ENCODE results near the gene KAZN.

KAZN gene

DNA sequence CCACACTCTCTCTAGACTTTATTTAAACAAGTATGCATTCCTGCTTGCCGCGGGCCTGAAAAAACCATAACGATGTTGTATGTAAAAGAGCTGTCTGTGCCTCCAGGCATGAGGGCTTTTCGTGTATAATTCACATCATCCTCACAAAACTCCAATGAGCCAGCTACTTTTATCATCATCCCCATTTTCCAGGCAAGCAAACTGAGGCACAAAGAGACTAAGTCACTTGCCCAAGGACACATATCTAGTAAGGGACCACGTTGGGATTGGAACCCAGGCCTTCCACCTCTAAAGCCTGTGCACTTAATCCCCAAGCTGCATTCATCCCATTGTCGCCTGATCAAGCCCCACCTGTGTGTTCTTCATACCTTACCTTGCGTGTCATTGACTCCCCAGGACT is 226.9 kb downstream of the KAZN start:
- DNase-seq (ENCODE audit: low read depth in 2 of 2), result no peak

DNA sequence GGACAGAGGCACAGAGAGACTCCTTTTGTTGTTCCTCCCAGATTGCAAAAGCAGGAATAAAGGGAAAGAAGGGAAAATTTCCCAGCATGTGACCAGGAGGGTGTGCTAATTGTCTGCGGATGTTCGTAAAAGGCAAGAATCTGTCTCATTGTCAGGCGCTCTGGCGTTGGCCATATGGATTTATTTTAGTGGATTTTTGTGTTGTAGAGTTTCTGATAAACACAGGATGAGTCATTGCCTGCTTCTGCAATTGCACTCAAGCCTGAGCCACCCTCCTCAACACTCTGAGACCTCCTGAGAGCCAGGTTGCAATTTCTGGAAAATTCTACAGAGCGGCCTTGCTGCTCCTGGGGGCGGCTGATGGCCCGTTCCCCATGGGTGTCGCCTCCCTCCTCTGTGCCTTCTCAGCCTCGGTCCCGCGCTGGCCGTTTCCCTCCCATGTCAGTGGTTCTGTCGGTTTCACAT is 227.7 kb downstream of the KAZN start:
- no peak for DNase-seq (ENCODE audit: low read depth in 2 of 2)

DNA sequence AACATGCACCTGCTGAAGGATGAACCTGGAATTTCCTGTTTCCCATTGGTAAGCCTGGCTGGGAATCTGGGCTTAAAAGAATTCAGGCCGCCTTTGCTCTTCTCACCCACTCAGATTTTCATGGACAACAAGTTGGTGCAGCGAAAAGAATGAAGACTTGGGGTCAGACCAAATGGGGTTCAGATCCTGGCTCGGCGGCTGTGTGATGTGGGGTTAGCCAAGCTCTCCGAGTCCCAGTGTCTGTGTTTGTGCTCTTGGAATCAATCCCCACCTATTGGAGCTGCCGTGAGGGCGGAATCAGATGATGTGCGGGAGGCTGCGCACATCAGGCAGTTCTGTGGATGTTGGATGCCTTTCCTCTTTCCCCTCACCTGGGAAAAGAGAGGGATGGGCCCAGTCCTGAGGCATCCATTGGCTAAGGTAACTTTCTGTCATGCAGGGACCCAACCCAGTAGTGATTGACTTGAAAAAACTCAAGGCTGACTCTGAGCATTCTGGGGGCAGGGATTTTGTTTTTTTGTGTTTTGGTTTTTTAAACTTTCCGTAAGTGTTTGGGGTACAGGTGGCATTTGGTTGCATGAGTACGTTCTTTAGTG is 228.3 kb downstream of the KAZN start:
- no peak for DNase-seq (ENCODE audit: low read depth in 2 of 2)

DNA sequence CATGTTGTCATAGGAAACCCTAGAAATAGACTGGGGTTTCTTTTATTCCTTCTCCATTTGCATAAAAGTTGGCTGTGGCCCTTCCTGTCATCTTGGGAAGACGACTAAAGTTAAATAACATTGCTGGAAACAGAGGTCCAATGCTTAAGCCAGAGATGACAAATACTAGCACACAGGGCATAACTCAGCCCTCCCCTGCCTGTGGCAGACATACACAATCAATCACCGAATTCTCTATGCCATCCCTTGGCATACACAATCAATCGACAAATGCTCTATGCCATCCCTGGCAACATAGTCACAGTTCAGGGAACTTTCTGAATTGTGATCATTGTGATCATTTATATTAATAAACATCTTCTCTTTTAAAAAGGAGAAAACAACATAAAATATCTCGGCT is 229.4 kb downstream of the KAZN start:
- no peak for DNase-seq (ENCODE audit: low read depth in 2 of 2)

DNA sequence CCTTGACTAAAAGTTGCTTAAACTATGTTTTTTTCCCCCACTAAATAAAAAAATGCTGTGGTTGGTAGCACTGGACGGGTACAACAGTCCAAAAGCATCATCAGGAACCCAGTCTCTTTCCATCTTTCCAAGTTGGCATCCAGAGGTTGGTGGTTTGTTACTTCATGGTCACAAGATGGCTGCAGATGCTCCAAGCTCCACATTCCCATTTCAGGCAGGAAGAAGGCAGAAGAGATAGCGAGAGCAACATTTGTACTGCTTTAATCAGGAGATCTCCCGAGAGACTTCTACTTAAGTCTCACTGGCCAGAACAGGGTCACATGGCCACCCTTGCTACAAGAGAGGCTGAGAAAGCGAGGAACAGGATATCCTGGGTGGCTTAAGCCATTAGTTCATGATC is 230.2 kb downstream of the KAZN start:
- DNase-seq (ENCODE audit: low read depth in 2 of 2), result no peak

DNA sequence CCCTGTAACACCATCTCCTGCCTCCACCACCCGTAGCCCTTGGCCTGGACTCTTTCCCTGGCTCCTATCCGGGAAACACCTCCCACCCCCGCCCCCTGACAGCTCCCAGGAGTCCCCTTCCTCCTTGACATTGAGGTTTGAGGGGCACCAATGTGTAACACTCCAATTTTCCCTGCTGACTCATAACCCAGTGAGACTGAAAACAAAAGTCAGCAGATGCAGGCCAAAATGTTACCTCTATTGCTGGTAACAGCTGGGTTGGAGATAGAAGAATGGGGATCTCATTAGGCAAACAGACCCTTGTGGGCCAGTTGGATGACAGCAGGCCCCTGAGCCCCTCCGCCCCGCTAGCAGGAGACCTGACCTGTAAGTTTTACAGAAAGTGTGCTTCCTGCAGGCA is 237.2 kb downstream of the KAZN start:
- no peak for DNase-seq (ENCODE audit: low read depth in 2 of 2)

DNA sequence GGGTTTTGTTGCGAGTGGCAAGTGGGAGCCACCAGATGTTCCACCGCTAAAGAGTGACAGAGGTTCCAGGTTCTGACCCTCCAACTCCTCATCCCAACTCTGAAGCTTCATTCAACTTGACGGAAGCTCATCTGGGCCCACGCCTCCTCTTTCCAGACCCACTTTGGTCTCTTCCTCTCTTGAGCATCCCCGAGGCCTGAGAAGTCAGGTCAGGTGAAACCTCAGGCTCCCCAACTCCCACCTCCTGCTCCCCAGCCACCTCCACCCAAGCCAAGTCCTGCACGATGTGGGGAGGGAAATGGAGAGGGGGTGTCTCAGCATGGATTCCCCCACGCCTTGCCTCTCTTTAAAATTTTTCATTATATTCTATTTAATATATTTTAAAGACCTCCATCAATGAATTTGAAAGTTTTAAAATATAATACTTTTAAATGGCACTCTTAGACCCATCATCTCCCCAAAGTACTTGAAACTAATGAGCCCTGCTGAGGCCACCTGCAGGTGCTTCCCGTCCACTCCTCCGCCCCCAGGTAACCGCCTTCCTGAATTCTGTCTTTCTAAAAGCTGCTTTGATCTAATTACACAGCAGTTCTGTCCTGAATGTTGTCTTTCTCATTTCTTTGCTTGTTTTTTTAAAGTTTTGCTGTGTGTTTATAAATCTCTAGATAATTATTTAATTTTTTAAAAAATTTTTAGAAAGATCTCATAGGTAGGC is 238.1 kb downstream of the KAZN start:
- no peak for DNase-seq (ENCODE audit: low read depth in 2 of 2)

DNA sequence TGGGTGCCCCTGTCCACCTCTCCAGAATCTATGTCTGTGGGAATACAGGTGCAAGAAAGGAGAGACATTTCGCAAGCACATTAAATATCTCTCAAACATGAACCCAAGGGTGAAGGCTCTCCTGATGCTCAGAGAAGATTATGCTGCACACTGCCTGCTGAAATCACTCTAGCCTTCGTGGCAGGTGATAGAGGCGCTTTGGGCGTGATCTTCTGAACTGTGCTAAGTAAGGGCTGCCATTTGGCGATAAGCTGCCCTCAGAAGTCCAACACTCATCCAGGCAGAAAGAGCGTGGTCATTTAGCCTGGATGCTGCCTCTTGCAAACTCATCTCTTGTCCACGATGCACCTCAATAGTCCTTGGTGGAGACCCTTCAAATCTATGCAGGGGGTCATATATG is 241.9 kb downstream of the KAZN start:
- no peak for DNase-seq (ENCODE audit: low read depth in 2 of 2)

DNA sequence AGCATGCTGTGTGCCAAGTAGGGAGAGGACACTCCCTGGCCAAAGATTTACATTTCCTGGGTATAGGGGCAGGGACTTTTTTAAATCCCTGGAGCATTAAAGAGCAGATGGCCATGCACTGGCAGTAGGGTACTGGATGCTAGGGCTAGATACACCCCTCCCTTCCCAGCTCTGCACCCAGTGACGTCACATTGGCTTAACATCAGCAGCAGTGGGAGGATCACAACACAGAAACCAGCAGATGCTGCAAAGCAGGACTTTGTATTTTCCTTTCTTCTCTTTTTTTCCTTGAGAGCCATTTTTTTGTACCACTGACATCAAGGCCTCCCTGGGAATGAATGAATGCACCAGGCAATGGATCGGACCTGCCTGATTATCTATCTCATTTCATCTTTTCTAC is 243.0 kb downstream of the KAZN start:
- DNase-seq (ENCODE audit: low read depth in 2 of 2), result no peak

DNA sequence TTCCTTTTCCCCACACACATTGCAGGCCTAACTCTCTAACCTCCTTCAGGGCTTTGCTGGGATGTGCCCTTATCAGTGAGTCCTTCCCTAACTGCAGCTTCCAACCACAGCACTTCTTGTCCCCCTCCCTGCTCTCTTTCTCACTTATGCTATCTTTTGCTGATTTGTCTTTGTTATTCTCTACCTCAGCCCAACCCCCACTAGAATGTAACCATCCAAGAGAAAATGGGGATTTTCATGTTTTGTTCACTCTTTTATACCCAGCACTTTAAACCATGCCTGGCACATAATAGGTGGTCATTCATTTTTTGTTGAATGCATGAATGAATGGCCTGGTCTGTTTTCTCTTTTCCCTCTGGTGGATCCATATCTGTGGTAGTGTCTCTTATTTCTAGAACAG is 243.5 kb downstream of the KAZN start:
- DNase-seq (ENCODE audit: low read depth in 2 of 2), result no peak

DNA sequence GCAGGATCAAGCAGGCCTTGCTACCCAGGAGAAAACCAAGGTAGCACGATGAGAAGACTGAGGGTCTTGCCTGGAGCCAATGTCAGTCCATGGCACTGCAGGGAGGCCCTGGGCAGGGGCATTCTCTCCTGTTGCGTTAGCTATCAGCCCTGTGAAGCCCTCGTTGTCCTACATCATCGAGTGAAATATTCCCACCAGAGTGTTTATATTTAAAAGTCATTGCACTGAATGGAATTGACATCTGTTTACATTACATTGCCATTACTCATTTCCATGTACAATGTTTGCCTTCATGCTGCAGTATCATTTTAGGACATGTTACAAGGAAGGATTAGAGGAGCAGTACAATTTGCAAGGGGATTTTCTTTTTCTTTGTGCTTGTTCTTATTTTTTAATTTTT is 243.9 kb downstream of the KAZN start:
- no peak for DNase-seq (ENCODE audit: low read depth in 2 of 2)

DNA sequence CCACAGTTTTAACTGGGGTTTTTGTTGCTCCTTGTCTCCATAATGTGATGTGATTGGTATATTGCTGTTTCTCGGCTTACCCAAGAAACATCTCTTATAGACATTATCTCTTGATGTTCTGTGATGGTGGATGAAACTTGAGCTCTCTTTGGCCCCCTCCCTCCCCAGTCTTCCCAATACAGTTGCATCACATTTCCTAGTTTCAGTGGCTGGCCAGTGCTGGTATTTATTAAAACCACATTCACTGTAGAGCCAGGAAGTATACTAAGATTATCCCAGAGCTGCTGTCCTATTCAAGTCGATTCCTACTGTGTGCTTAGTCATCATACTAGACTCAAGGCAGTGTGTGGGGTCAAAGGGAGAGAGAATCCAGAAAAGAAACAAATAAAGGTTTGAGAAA is 244.4 kb downstream of the KAZN start:
- DNase-seq (ENCODE audit: low read depth in 2 of 2), result no peak

DNA sequence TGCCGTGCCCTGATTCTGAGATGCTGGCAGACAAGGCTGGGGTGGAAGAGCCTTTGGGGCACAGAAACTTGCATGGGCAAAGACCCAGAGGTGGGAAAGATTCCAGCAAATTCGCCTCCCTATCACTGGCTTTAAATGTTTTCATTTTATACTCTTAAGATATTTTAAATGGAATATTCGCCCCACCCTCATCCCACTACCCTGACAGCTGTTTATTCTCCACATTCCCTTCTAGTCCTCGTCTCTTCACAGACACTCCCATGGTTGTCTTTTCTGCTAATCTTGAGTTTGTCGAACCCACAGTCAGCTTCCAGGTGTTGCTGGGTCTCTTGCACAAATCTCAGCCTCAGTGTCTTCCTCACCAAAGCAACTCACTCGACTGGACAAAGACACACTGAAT is 245.0 kb downstream of the KAZN start:
- no peak for DNase-seq (ENCODE audit: low read depth in 2 of 2)

DNA sequence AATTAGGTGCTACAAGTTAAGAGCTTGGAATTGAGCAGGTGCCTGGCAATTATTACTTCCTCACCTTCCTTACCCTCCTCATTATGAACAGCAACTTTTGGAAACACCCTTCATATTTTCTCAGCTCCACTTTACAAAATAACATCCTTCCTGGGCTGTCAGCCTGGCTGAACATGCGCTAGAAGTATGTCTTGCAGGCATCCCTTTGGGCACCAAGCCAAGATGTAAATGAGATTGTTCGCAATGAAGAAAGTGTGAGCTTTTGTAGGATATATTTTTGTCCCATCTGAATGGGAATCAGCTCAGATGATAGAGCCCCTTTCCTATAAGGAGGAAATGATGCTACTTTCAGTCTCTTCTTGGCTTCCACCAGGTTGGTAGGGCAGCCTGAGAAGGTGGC is 245.9 kb downstream of the KAZN start:
- no peak for DNase-seq (ENCODE audit: low read depth in 2 of 2)

DNA sequence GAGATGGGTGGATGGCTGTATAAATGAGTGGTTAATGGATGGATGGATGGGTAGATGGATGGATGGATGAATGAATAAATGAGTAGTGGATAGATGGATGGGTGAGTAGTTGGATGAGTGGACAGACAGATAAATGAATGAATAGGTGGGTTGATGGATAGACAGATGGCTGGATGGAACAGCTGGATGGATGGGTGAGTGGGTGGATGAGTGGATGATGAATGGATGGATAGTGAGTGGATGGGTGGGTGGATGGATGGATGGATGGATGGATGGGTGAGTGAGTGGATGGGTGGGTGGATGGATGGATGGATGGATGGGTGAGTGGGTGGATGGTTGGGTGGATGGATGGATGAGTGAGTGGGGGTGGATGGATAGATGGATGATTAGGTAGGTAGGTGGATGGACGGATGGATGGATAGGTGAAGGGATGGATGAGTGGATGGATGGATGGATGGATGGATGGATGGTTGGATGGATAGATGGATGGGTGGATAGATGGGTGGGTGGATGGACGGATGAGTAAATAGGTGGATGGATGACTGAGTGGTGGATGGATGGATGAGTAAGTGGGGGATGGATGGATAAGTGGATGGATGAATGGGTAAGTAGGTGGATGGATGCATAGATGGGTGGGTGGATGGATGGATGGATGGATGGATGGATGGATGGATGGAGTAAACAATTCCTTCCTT is 246.6 kb downstream of the KAZN start:
- no peak for DNase-seq (ENCODE audit: low read depth in 2 of 2)

DNA sequence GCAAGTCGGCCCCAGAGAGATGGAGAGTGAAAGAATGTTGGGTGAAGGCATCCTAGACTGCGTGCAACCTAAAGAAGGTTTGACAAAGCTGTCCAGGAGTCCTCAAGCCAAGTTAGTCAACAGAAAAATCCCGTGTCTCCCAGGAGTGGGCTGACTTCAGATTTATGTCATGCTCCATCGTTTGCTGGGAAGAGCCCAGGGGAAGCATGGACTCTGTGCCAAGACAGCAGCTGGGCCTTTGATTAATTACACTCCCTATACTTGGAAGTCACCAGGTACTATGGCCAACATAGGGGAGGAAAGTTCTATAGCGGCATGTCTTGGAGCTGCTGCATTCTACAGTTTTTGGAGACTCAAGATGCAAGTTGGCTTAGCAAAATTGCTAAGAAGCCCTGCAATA is 247.4 kb downstream of the KAZN start:
- DNase-seq (ENCODE audit: low read depth in 2 of 2), result no peak

DNA sequence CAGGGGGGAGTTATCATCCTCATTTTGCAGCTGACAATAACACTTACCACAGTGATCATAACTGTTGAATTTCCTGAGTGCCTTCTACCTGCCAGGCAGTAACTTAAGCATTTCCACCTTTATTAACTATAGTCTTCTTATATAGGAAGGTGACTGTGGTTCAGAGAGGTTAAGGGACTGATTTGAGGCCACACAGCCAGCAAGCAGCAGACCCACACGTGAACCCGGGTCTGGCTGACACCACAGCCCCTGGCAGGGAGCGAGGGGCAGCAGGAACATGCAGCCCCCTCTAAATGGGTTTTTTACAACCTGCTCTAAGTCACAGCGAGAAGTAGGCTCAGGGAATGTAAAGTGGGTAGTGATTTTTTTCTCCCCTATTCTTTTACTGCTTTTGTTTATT is 248.2 kb downstream of the KAZN start:
- DNase-seq (ENCODE audit: low read depth in 2 of 2), result no peak

DNA sequence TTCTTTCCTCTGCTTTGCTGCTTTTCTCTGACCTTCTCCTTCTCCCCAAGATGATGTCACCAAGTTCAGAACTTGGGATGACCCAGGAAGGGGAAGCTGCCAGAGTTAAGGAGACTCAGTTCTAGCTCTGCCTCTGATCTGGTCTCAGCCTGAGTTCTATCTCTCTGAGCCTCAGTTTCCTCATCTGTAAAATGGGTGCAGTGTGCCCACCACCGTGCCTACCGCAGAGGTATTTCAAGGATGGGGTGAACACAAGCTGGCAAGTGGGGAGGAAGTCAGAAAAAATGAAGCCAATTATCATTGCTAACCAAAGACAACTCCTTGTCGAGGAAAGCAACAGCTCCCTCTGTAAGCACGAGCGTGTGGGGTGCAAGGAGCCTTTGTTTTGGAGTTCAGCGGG is 249.7 kb downstream of the KAZN start:
- DNase-seq (ENCODE audit: low read depth in 2 of 2), result no peak

DNA sequence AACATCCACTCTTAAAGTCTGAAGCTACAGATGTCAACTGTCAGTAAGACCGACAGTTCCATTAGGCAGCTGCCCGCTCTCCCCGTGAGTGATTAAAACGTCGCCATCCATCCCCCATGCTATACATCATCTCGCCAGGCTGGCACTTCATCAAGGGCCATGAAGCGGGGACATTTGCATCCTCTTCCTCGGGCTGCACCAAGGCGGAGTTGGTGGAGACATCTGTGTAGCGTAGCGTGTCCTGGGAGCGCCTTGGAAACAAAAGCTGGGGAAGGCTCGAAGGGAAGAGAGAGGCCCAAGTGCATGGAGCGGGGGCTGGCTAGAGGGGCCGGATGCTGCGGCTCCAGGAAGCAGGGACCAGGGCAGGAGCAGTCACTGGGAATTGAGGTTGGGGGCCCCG is 250.1 kb downstream of the KAZN start:
- no peak for DNase-seq (ENCODE audit: low read depth in 2 of 2)

DNA sequence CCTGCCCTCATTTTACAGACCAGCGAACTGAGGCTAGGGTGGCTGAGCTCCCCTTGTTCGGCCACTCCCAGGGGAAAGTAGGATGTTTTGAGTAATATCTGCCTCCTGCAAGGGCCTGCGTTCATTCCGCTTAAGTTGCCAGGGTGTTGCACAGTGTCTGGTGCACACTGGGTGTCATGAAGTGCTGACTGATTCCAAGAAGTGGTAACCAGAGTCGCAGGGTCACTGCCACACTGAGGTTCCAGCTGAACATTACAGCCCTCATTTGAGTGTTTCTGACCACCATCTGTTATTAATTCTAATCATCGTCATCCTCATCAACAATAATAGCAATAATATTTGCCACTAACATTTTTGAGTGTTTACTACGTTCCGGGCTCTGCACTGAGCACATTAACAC is 250.6 kb downstream of the KAZN start:
- no peak for DNase-seq (ENCODE audit: low read depth in 2 of 2)

DNA sequence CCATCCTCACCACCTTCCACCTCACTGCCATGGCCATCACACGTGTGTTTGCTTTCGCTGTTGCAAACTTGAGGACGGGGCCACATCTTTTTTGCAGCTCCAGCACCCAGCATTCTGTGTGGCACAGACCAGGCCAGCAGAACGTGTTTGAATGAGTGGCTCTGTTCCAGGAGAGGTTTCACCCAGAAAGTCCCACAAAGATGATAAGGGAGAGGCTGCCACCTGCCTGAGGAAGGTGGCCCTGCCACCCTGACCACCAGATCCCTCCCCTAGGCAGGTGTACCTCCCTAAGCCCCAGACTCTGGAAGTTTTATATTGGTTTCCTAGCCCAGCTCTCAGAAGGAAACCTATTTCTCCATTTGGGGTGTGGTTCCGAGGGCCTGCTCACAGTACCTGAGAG is 252.1 kb downstream of the KAZN start:
- DNase-seq (ENCODE audit: low read depth in 2 of 2), result no peak

DNA sequence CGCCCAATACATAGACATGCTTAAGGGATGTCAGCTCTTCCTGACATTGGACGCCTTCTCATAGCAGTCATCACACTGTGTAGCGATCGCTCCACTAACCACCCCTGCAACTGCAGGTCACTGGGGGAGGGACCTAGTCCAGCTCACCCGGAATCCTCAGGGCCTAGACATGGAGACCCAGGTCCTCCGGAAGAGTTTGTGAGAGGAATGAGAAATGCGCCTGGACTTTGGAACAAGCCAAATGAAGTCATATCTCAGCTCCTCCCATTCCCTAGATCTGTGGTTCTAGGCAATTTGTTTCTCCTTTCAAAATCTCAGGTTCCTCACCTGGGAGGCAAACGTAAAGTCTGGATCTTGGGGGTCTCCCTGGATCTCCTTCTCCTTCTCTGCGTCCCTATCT is 253.3 kb downstream of the KAZN start:
- DNase-seq (ENCODE audit: low read depth in 2 of 2), result no peak

DNA sequence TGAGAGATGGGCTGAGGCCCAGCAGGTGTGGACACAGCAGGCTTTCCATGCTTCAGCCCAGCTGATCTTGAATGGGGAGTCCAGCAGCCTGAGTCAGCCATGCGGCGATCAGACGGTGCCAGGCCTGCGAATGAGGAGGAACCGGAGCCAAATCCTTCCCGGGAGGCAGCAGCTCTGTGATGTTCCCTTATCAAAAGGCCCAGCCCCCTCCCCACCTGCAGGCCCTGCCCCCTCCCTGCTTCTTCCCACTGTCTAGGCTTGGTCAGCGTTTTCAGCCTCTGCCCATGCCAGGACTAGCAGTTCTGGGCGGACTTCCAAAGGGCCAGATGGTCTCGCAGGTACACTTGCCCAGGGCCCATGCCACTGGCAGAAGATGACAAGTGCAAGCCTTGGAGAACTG is 253.8 kb downstream of the KAZN start:
- no peak for DNase-seq (ENCODE audit: low read depth in 2 of 2)
